A549 (cell line): ENCODE measurements around the gene OR4B1. TPM values are rescaled to one million over a fixed set of nuclear protein-coding genes. Genes with fewer than 3 reads are reported as not detected.

Experiments
- ATAC-seq, 2 experiments: fragments of 200-7000 bp in 1 of 2; fragments of >200 bp in 1 of 2; cut with Nextera tagmentation in 1 of 2; cut with Tn5 transposase in 1 of 2; 3 replicates each; pipeline versions ENCODE4 v1.8.0 to v1.9.1; 2018 to 2020; ENCODE audit warnings: mild to moderate bottlenecking in 1 of 2, moderate library complexity in 1 of 2
- CTCF ChIA-PET: fragments of 300-600 bp; sonication (Branson Sonifier 250); formaldehyde crosslinking; extraction: SDS; loops from one replicate; lab custom pipeline; 2021; ENCODE audit warnings: antibody characterized with exemption, inconsistent platforms; lab: Yijun Ruan, JAX
- POLR2A ChIA-PET: fragments of 350-600 bp; formaldehyde crosslinking; extraction: SDS; loops from one replicate; lab custom pipeline; 2021; ENCODE audit warnings: antibody characterized with exemption, inconsistent platforms; lab: Yijun Ruan, JAX
- DNase-seq, 2 experiments: peaks; one replicate each; pipeline versions ENCODE4 v3.0.0 to v3.0.0-alpha.2; 2011 to 2016; ENCODE audit warnings: low read depth in 1 of 2, low spot score in 1 of 2
- FAIRE-seq: peaks from 2 replicates; lab custom pipeline; 2011; peaks lifted over from hg19 to GRCh38; lab: Jason Lieb, UNC
- H3K27ac ChIP-seq, 2 experiments: fragments of >200 bp; sonication (Bioruptor Twin); formaldehyde crosslinking; 3 replicates each; pipeline ENCODE4 v1.5.1; 2016 to 2017
- H3K4me1 ChIP-seq: fragments of >200 bp; sonication (Bioruptor Twin); formaldehyde crosslinking; 3 replicates; pipeline ENCODE4 v1.6.1; 2016
- H3K4me2 ChIP-seq: fragments of >200 bp; sonication (Bioruptor Twin); formaldehyde crosslinking; 3 replicates; pipeline ENCODE4 v1.6.1; 2016
- H3K4me3 ChIP-seq: fragments of >200 bp; sonication (Bioruptor Twin); formaldehyde crosslinking; 3 replicates; pipeline ENCODE4 v1.5.1; 2016
- H3K9me3 ChIP-seq: fragments of >200 bp; sonication (Bioruptor Twin); formaldehyde crosslinking; 3 replicates; pipeline ENCODE4 v1.6.1; 2016
- CHD4 ChIP-seq: fragments of 200-600 bp; sonication (generic); IDR thresholded peaks from 2 replicates; pipeline ENCODE4 v1.6.1; 2016; ENCODE audit warnings: antibody characterized with exemption, mild to moderate bottlenecking, borderline replicate concordance
- EHMT2 ChIP-seq: fragments of 200-600 bp; sonication (generic); IDR thresholded peaks from 2 replicates; pipeline ENCODE4 v1.6.1; 2016; ENCODE audit warnings: antibody characterized with exemption, low read depth, mild to moderate bottlenecking, moderate library complexity
- EP300 ChIP-seq, 2 experiments: fragments of >200 bp; sonication (Bioruptor Twin); formaldehyde crosslinking; IDR thresholded peaks; 2 replicates in 1 of 2; 3 replicates in 1 of 2; pipeline ENCODE4 v1.6.1; 2016 to 2017
- HOXA7 ChIP-seq: fragments of 250-450 bp; sonication (Bioruptor Pico); IDR thresholded peaks from 2 replicates; pipeline ENCODE4 v1.5.0; 2020; ENCODE audit warnings: mild to moderate bottlenecking, moderate library complexity
- KDM5A ChIP-seq: fragments of 200-600 bp; sonication (generic); IDR thresholded peaks from 2 replicates; pipeline ENCODE4 v1.6.1; 2016; ENCODE audit warnings: antibody characterized with exemption, mild to moderate bottlenecking
- MAFK ChIP-seq: fragments of 450-650 bp; IDR thresholded peaks from 2 replicates; pipeline ENCODE4 v1.6.1; 2014; ENCODE audit not compliant: partially characterized antibody
- NR3C1 ChIP-seq: fragments of >200 bp; sonication (Bioruptor Twin); formaldehyde crosslinking; IDR thresholded peaks from 3 replicates; pipeline ENCODE4 v1.6.1; 2017
- PHF8 ChIP-seq: fragments of 200-600 bp; sonication (generic); IDR thresholded peaks from 2 replicates; pipeline ENCODE4 v1.6.1; 2016; ENCODE audit warnings: low read depth, mild to moderate bottlenecking, antibody characterized with exemption, moderate library complexity, borderline replicate concordance
- POLR2AphosphoS2 ChIP-seq: conservative IDR thresholded peaks from 2 replicates; pipeline ENCODE4 v1.6.1; 2012; ENCODE audit warnings: low read length, improper control_type of control experiment, inconsistent platforms
- RCOR1 ChIP-seq: fragments of 150-350 bp; IDR thresholded peaks from 2 replicates; pipeline ENCODE4 v1.6.1; 2014; ENCODE audit warnings: antibody characterized with exemption, low read length, low read depth
- RFX5 ChIP-seq: fragments of 450-650 bp; IDR thresholded peaks from 2 replicates; pipeline ENCODE4 v1.7.1; 2014; ENCODE audit warnings: antibody characterized with exemption, mild to moderate bottlenecking, moderate library complexity
- ZFP36 ChIP-seq: fragments of 450-650 bp; IDR thresholded peaks from 2 replicates; pipeline ENCODE4 v1.6.1; 2014; ENCODE audit warnings: borderline replicate concordance; ENCODE audit not compliant: partially characterized antibody
- WGBS: methylation state at CpG from one replicate; pipeline ENCODE4 v1.1.6; 2017; ENCODE audit errors: missing lambda C conversion rate; 5-methylcytosine and 5-hydroxymethylcytosine counted together
- polyA plus RNA-seq, 4 experiments: library from polyadenylated mRNA; depleted of rRNA in 3 of 4; stranded (reverse); fragments of >200 nt; fragmentation: RNase III in 1 of 4; extraction: RNeasy Plus Mini Kit Qiagen cat#74134 plus additional on column Dnase treatment in 1 of 4; gene quantifications; 2 replicates in 3 of 4; 3 replicates in 1 of 4; pipeline ENCODE4 v1.2.3, GENCODE V29; 2011 to 2017
- TF ChIP-seq, protein P1 (sequence below): fragments of >200 bp; sonication (Bioruptor Twin); formaldehyde crosslinking; IDR thresholded peaks from 3 replicates; pipeline ENCODE4 v1.5.1; 2016
- TF ChIP-seq, protein P2 (sequence below): IDR thresholded peaks from 2 replicates; pipeline ENCODE4 v1.6.1; 2012
- TF ChIP-seq, protein P3 (sequence below): fragments of 250-450 bp; sonication (Bioruptor Pico); IDR thresholded peaks from 2 replicates; pipeline ENCODE4 v1.5.0; 2021; ENCODE audit warnings: mild to moderate bottlenecking, moderate library complexity, borderline replicate concordance

OR4B1 gene
- polyA plus RNA-seq, 2 of the 4 experiments (the other 2 are of a cell fraction), result not detected

DNA sequence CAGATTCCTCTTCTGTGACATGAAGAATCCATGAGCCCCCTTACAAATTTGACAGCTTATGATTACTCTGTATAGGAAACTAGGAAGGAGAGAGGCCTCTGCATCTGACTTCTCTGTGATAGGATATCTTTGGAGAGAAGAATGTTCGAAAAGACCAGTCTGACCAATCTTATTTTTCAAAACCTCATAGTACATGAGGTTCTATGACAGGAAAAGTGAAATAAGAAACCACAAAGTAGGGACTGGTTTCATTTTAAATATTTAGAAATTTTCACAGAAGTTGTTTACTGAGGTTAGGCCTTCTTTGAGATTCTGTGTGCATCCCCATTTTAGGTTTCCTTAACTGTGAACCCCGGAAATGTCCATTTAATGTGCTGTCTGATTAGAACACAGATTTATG lies 45.0 kb downstream of the OR4B1 start:
- no peaks in the 10 kb centered on the region for H3K4me1 ChIP-seq
- DNase-seq (no peak), ATAC-seq (no peak), FAIRE-seq (no peak)
- H3K27ac ChIP-seq, result no peak overlapping the region
- no peak overlapping the region for H3K4me3 ChIP-seq
- no peak overlapping the region for H3K4me2 ChIP-seq
- H3K9me3 ChIP-seq, result no peaks in the 10 kb centered on the region
- 3% methylated on average over 2 of the region's 2 CpGs for WGBS
- POLR2A ChIA-PET, result no interaction called here
- CTCF ChIA-PET, result no interaction called here
- TF ChIP-seq PHF8 (no peak), EP300 (IDR thresholded peaks at IDR 0.05) (no peak), ZFP36 (no peak), EHMT2 (no peak), RCOR1 (no peak), NR3C1 (no peak), CHD4 (no peak), RFX5 (no peak), POLR2AphosphoS2 (no peak)
- TF ChIP-seq, protein P1, sequence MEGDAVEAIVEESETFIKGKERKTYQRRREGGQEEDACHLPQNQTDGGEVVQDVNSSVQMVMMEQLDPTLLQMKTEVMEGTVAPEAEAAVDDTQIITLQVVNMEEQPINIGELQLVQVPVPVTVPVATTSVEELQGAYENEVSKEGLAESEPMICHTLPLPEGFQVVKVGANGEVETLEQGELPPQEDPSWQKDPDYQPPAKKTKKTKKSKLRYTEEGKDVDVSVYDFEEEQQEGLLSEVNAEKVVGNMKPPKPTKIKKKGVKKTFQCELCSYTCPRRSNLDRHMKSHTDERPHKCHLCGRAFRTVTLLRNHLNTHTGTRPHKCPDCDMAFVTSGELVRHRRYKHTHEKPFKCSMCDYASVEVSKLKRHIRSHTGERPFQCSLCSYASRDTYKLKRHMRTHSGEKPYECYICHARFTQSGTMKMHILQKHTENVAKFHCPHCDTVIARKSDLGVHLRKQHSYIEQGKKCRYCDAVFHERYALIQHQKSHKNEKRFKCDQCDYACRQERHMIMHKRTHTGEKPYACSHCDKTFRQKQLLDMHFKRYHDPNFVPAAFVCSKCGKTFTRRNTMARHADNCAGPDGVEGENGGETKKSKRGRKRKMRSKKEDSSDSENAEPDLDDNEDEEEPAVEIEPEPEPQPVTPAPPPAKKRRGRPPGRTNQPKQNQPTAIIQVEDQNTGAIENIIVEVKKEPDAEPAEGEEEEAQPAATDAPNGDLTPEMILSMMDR, result no peak
- TF ChIP-seq, protein P2, sequence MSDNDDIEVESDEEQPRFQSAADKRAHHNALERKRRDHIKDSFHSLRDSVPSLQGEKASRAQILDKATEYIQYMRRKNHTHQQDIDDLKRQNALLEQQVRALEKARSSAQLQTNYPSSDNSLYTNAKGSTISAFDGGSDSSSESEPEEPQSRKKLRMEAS, result no peak
- TF ChIP-seq, protein P3, sequence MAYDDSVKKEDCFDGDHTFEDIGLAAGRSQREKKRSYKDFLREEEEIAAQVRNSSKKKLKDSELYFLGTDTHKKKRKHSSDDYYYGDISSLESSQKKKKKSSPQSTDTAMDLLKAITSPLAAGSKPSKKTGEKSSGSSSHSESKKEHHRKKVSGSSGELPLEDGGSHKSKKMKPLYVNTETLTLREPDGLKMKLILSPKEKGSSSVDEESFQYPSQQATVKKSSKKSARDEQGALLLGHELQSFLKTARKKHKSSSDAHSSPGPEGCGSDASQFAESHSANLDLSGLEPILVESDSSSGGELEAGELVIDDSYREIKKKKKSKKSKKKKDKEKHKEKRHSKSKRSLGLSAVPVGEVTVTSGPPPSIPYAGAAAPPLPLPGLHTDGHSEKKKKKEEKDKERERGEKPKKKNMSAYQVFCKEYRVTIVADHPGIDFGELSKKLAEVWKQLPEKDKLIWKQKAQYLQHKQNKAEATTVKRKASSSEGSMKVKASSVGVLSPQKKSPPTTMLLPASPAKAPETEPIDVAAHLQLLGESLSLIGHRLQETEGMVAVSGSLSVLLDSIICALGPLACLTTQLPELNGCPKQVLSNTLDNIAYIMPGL (CRISPR knock-in tag), result no peak

DNA sequence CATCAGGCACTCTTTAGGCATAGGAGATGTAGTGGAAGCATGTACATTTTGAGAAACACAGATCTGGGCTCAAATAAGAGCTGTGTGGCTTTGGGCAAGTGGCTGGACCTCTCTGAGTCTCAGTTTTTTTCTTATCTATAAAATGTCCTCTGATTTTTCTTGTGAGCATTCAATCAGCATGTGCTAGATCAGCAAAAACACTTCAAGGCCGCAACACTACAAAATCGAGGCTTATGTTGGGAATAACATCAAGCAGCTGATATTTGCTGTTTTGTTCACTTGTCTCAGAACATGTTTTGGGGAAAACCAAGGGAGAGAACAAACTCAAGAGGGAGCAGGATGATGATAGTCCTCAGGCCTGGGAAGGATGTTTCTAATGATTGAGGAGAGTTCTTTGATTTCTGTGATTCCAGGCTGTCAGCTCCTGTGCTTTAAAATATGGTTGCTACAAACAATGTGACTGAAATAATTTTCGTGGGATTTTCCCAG lies 46.9 kb downstream of the OR4B1 start, which contains the start of gene OR4X1:
Gene OR4X1, plus strand, starts transcription at position 439 of the 489 bp plus-strand sequence. Its CDS starts 0 bp downstream, at position 439.
- WGBS, result 4% methylated on average over 3 of the region's 3 CpGs
- no peak for ATAC-seq
- no peak for DNase-seq
- CTCF ChIA-PET, result interaction anchor here (0.9 kb wide), 1 partner anchor 110 kb away, joined by 3 read pairs; no protein-coding TSS in a partner anchor
- no peaks in the 10 kb centered on the region for H3K9me3 ChIP-seq
- TF ChIP-seq MAFK (peak; percentile 66), KDM5A (no peak), HOXA7 (CRISPR knock-in tag) (no peak), EHMT2 (no peak), RCOR1 (no peak)
- H3K27ac ChIP-seq, result no peak within 1 kb of the TSS
- H3K4me3 ChIP-seq, result no peak within 1 kb of the TSS
- no peaks in the 10 kb centered on the region for H3K4me1 ChIP-seq
- POLR2A ChIA-PET, result no interaction called here
- no peak within 1 kb of the TSS for H3K4me2 ChIP-seq
- FAIRE-seq, result no peak

Other genes starting within 250 kb of the OR4B1 start
- gene PTPRJ, start 236.3 kb upstream of the OR4B1 start, polyA plus RNA-seq (2011; rRNA removed), result 30.3 and 46.2 TPM in 2 replicates
- 47.0 to 55.6 TPM (median 50.5 TPM) in 3 replicates for gene PTPRJ, start 236.3 kb upstream of the OR4B1 start, polyA plus RNA-seq (2017; fragmentation: RNase III; extraction: RNeasy Plus Mini Kit Qiagen cat#74134 plus additional on column Dnase treatment)
- gene OR4X2, start 28.3 kb downstream of the OR4B1 start, polyA plus RNA-seq (2011; rRNA removed), result not detected in 2 replicates
- not detected in 3 replicates for gene OR4X2, start 28.3 kb downstream of the OR4B1 start, polyA plus RNA-seq (2017; fragmentation: RNase III; extraction: RNeasy Plus Mini Kit Qiagen cat#74134 plus additional on column Dnase treatment)
- not detected in 2 replicates for gene OR4X1, start 47.1 kb downstream of the OR4B1 start, polyA plus RNA-seq (2011; rRNA removed)
- not detected in 3 replicates for gene OR4X1, start 47.1 kb downstream of the OR4B1 start, polyA plus RNA-seq (2017; fragmentation: RNase III; extraction: RNeasy Plus Mini Kit Qiagen cat#74134 plus additional on column Dnase treatment)
- gene OR4S1, start 89.4 kb downstream of the OR4B1 start, polyA plus RNA-seq (2011; rRNA removed), result not detected in 2 replicates
- not detected in 3 replicates for gene OR4S1, start 89.4 kb downstream of the OR4B1 start, polyA plus RNA-seq (2017; fragmentation: RNase III; extraction: RNeasy Plus Mini Kit Qiagen cat#74134 plus additional on column Dnase treatment)
- not detected in 2 replicates for gene OR4C3, start 108.1 kb downstream of the OR4B1 start, polyA plus RNA-seq (2011; rRNA removed)
- gene OR4C3, start 108.1 kb downstream of the OR4B1 start, polyA plus RNA-seq (2017; fragmentation: RNase III; extraction: RNeasy Plus Mini Kit Qiagen cat#74134 plus additional on column Dnase treatment), result not detected in 3 replicates
- gene OR4C5, start 149.7 kb downstream of the OR4B1 start, polyA plus RNA-seq (2011; rRNA removed), result not detected in 2 replicates
- gene OR4C5, start 149.7 kb downstream of the OR4B1 start, polyA plus RNA-seq (2017; fragmentation: RNase III; extraction: RNeasy Plus Mini Kit Qiagen cat#74134 plus additional on column Dnase treatment), result not detected in 3 replicates